Stimulated activated CD8-positive, alpha-beta memory T cell treated with anti-CD3 and anti-CD28 coated beads, Interleukin-4, amount 100 ng/mL, for 48 hours (primary cell): ENCODE results near the gene MST1R.
"Not testable (repeated sequence)": the region's sequence is repeated elsewhere in the genome, so short reads cannot be mapped to it uniquely, and the experiment has no call there.

Source experiments
- DNase-seq: peaks from one replicate; pipeline ENCODE4 v3.0.0-alpha.2; 2020

MST1R gene

DNA sequence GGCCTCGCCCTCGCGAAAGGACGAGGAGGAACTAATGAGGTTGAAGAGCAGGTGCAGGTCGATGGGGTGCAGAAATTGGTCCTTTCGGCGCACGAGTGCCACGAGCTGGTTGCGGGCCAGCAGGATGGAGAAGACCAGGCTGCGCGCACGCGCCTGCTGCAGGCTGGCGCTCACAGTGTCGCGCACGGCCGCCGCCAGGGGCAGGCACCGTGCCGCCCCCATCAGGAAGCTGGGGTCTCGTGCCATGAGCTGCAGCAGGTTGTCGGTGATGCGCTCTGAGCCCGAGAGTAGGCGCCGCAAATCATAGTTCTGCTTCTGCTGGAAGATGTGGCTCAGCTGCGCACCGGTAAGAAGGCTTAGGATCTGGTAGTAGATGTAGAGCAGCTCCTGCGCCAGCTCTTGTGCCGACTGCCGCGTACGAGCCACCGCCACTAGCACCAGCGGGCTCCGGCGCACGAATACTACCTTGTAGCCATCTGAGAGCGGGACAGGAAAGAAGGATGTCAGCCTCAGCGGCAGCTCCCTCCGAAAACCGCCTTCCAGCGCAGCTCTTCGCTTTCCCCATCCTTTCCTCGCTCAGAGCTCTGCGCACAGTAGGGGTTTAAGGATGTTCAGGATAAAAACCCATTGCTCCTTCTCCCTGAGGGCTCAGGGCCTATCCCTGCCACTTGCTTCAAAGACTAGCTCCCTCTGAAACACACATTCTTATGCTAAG, 6.9 kb upstream of the MST1R start:
- no peak for DNase-seq

DNA sequence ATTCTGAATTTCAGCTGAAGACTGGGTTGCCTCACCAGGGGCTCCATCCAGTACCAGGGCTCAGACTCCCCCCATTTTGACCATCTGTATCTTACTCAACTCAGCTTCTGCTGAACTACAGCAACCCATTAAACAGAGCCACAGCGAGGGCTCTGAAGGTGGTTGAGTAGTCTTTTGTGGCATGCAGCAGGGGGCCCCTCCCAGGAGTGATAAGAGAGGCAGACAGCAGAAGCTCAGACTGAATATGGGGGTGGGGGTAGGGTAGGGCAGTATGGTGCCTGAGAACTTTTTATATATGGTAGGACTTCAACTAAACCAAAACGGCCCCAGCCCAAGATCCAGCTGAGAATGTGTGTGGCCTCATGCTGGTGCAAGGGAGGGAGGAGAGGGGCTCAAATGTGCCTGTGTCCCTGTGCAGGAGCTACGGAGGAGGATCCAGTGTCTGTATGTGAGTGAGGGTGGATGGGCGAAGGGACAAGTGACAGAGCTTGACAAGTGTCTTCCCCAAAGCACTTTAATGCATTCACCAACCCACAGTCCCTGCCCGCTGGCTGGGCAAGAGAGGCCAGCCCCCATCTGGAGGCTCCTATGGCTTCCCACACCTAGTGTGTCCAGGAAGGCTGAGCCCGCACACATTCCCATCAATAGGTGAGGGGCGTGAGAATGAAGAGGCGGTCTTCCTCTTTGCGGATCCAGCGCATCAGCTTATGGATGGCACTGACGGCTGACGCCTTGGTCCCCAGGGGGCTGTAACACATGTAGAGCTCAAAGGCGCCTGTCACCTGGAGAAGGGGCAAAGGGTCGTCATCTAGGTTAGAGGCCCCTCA, 4.9 kb upstream of the MST1R start:
- no peak for DNase-seq

DNA sequence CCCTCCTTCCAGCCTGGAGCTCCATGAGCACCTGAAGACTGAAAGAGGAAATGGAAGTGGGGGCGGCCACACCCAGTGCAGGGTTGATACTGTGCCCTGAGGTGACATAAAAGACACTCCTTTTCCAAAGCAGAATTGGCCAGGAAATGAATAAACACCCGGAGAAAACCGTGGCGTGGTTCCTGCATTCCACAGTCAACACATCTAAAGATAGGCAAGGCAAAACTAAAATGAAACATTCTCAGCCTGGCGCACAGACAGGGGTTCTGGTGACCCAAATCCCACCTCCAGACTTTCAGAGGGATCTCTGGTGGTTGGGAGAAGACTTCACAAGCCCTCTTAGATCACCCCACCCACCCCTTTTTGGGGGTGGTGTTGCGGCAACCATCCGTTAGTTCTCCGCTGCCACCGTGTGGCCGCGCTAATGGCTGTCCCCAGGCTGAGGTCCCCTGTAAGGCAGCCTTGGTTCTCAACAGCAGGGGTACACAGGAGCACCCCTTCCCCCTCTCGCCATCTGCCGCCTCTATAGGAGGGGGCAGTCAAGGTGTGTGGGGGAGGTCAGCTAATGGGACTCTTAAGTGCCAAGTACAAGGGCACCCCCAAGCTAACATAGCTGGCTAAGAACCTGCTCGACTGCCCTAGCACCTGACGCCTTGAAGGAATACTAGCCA, 2.5 kb upstream of the MST1R start:
- peak; percentile 72 for DNase-seq

DNA sequence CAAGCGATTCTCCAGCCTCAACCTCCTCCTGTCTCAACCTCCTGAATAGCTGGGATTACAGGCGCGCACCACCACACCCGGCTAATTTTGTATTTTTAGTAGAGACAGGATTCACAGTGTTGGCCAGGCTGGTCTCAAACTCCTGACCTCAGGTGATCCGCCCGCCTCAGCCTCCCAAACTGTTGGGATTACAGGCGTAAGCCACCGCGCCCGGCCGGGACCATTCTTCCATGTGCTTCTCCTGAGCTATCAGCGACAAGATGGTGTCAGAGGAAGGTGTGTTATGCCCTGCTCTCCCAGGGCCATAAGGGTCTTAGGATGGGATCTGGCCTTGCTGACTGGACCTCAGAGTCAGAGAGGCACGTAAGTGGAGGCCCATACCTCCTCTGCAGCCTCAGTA, 775 bp upstream of the MST1R start:
- not testable (repeated sequence) for DNase-seq

DNA sequence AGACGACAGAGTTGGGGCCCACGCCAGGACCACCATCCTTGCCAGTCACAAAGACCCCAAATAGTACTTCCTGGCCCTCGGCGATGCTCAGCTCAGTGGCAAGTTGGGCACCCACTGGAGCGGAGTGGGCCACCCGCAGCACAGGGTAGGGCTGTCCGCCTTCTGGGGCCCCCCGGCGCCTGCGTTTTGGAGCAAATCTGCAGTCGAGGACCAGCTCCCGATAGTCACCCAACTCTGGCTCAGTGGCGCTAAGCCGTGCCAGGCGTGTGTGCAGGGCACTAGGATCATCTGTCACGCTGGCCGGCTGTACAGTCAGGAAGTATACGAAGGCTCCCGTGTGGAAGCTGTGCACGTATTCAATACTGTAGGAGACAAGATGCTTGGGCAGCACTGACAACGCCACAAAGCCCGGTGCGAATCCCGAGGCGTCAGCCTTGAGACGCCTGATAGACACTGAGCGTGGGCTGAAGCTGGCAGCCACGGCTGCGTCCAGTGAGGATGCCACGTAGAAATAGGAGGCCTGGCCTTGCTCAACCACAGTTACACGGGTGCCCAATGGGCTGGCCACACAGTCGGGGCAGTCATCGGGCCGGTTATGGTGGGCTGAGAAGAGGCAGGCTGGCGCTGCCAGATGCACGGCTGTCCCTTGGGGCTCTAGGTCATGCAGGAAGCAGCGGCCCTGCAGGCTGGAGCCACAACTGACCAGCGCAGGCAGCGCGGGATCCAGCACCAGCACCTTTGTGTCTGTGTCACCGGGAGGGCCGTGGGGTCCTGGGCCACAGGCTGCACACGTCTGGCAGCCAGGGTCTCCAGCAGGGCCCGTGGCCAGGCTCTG, 945 bp downstream of the MST1R start:
- no peak for DNase-seq

DNA sequence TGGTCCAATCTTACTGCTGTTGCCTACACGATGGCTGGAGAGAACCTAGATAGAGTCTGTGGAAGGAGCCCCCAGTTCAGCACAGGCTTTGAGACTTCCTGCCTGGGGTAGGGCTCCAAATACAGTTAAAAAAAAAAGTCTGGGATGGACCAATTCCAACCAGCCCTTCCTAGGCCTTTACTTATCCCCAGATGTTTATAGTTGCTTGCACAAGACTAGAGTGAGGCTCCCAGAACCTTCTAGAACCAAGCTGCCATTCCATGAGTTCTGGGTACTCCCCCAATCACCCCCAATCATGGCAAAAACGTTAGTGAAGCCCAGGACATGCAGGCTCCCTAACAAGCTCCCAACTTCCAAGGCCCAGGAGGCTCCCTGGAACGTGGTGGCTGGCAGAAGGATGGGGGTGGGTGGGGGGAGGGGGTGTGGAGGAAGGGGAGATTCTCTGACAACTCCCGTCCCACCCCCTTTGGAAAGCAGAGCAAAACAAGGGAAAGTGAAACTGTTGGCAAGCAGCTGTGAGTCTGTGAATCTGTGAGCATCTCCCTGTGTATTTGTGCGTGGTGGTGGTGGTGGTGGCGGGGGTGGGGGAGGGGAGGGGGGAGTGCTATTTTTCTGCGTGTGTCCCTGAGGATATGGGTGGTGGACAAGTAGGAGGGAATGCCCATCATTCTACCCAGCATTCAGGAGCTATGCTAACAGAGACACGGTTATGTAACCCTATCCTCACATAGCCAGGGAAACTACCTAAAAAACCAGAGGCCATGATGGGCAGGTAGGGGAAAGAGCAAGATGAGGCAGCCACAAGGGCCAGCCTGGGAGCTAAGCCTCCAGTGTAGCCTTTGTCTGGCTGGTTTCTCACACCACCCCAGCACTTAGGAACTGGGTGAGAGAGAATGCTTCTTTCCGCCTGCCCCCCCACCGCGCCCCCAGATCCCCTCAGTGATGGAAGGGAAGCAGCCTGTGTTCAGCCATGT, 2.0 kb downstream of the MST1R start:
- no peak for DNase-seq

DNA sequence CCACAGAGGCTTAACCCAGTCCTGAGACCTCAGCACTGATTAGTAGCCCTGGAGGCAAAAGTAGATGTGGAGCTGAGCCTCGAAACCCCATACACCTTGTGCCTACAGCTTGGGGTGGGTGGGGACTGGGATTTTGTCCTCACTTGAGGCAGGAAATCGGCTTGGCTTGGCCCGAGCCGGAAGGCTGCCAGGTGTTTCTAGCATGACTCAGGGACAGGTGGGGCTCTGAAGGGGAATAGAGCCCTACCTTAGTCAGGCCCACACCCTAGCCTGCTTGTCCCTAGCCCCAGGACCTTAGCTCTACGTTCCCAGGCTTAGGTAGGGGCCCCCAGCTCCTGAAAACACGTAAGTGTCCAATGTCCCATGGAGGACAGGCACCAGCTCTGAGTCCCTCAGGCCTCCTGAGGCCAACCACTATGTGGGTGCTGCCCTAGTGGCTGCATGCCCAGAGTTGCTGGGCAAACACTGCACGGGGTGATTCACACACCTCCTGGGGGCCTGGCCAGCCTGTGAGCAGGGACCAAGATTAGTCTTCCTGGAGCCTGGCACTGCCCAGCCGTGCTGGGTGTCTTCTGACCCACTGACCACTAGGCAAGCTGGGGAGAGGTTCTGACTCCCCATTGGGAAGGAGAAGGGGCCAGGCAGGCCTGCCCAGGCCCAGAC, 3.1 kb downstream of the MST1R start:
- no peak for DNase-seq

DNA sequence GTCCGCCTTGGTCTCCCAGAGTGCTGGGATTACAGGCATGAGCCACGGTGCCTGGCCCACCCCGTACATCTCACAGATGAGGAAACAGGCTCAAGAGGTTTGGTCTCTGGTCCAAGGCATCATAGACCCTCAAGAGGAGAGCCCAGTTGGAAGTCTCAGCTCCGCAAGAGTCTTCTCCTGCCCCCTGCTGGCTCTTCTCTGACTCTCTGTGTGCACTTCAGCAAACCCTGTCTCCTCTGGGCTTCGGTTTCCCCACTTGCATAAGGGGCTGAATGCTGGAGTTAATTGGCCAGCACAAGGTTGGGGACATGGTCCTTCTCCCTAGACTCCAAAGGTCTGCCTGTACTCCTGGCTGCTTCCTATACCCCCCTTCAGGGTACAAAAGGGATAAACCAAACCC, 3.9 kb downstream of the MST1R start:
- DNase-seq = peak; percentile 37

DNA sequence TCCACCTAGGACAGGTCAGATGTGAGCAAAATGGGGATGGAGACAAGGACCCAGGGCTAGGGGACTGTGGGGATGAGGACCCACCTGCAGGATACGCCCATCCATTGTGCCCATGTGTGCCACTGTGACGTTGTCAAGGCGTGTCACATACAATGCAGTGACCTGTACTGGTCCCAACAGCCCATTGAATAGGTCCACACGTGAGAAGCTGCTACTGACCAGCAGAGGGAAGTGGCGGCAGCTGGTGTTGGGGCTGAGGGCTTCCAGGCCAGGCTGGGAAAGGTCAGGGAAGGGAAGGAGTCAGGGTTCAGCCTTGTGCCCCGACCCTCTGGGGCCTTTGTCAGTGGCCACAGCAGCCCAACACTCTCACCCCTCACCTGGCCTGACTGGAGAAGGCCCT, 4.7 kb downstream of the MST1R start:
- DNase-seq = no peak

DNA sequence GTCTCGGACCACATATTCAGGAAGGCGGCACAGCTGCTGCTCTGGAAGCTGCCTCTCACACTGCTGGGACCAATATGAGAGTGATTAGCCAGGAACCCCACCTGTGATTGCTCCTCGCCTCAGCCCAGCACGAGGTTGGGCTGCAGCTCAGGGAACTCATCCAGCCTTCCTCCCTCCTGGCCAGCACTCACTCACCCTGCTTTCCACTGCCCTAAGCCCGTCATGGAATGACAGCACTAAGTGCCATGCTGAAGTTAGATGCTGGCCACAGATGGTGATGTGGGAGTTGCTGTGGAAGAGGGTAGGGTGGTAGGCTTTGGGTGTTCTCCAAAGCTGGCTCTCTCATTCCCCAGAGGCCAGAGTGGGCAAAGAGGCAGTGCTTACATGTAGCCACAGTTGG, 7.3 kb downstream of the MST1R start:
- DNase-seq = no peak

DNA sequence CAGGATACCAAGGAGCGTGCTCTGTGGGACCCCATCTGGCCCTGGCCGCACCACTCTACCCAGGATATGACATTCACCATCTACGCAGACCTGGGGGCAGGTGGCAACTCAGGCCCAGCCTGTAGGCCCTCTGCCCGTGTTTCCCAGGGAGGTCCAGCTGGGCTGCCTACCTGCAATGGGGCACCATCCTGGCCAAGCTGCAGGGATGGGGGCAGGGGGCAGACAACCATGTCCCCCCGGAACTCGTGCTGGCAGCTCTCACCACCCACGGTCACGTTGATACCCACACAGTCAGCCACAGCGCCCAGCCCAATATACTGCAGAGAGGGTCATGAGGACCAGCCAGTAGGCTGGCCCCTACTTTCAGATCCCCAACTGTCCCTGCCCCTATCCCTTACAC, 7.9 kb downstream of the MST1R start:
- DNase-seq = no peak

DNA sequence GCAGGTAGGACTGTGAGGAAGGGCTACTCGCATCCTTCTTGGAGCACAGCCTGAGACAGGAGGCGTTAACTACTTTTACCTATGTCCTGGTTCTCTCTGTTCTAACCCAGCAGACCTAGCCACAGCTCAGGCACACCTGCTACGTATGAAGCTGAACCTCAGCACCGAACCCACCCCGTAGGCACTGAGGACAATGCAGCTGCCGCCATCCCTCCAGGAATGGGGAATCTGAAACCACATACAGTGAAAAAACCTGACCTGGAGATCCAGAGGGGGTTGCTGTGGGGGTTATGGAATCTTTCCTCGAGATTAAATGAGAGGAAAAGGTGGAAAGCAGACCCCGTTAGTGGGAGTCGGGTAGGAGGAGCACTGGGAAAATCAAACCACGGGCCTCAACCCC, 14.4 kb downstream of the MST1R start:
- no peak for DNase-seq

DNA sequence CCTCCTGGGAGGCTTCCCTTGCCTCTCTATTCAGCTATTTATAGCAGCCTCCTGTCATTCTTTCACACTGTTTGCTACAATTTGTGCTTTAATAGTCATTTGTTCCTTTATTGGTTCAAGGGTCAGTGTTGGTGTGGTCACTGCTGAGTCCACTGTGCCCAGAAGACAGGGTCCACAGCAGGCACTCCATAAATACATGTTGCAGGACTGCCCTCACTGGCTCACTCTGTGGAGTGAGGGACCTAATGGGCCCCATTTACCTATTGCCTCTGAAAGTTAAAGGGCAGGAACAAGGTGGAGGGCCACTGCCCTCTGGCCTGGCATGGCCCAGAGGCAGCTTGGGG, 16.8 kb downstream of the MST1R start:
- DNase-seq = no peak

DNA sequence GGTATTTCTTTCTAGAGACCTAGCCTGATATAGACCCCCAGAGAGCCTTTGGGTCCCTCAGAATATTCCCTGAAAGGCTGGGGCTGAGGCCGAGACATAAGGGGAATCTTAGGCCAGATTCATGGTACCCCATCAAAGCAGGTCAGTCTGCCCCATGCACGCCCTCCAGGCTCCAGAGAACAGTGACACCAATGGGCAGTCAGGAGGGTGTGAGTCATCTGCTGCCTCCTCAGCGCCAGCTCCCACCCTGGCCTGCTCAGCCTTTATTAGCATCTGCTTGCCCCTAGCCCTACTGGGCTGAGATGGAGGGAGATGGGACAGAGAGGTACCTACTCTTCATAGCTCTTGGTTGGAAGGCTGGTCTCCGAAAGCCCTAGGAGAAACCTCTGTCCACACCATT, 19.7 kb downstream of the MST1R start:
- no peak for DNase-seq

DNA sequence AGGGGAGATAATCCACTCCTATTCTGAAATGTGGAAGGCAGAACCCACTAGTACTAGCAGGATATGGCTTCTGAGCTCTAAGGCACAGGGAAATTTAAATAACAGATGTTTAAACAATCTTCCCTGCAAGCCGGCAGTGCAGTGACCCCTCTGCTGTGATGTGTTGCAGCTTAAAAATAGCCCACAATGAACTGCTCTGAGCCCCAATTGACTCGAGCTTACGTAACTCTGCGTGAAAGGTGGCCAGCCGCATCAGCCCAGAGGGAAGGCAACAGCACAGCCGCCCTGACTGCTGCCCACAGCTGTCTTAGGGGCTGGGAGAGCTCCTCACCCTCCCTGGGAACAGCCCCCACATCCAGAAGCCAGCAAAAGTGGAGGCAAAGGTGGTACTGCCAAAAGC, 21.5 kb downstream of the MST1R start:
- DNase-seq = no peak

DNA sequence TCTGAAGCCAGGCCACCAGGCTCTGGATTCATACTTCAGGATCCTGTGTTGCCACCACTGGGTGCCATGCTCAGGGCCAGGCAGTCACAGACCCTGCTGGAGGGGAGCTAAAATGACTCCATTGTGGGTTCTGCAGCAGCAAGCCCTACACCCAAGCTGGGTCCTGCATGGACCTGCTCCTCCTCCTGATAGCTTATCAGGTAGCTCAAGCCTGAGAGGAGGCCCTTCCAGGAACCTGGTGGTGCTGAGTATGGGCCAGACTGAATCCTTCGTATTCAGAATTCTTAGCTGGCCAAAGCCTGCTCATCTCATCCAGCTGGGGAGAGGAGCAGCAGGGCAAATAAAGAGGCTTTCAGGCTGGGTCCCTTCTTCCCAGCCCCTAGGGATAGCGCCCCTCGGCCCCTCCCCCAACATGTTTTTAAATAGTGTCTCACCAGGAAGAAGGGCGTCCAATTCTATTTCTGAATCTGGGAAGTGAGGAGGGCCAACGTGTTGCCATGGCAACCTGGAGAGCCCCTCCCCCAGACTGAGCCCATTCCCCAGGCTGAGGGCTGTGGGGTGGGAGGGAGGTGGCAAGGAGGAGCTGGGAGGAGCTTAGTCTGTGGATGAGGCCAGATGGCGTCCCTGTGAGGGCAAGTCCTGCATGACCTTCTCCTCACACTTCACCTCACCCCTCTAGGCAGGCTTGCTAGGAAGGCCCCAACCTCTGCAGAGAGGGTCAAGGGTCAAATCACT, 22.9 kb downstream of the MST1R start:
- no peak for DNase-seq

DNA sequence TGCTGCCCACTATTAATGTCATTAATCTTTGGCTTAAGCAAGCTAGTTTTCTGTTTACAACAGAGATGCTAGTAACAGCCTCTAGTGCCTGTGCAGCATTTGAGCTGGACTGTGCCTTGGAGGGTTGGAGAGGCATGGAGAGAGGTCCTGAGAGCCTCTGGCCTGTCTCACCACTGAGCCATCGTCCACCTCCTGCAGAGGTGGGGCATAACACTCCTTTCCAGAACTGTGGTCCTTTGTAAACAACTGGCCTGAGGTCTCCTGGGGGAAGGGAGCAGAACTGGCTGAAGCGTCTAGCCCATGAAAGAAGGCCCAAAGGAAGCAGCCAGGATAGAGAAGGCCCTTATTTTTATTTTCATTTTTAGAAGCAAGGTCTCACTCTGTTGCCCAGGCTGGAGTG, 24.0 kb downstream of the MST1R start:
- DNase-seq = no peak

DNA sequence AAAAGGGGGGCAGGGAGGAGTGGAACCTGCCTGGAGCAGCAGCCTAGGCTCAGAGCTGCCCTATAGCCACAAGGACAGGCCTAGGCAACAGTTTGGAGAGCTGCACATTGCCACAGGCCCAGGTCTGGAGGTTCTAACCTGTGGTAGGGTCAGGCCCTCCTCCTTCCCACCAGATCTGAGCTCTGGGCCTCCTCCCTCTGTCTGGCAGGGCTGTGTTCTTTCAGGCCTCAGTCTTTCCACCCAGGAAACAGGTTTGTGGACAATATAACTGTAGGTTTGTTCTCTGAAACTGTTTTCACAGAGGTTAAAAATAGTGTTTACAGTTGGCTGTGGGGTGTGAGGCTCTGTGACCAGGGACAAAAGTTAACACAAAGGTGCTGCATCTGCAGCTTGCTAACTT, 25.0 kb downstream of the MST1R start:
- DNase-seq = no peak

DNA sequence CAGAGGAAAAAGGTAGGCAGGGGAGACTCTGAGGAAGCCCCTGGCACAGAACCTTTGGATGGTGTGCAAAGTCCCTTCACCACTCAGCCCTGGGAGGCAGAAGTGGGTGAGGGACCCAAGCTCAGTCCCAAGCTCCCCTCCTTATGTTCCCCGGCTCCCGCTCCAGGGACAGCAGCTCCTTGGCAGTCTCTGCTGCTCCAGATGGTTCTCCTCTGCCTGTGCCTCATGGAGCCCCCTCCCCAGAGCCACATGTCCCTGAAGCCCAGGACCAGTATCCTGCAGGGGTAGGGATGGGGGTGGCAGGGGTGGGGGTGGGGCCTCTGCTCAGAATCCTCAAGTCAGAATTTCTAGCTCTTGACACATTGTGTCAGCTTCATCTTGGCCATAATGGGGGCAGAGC, 26.0 kb downstream of the MST1R start:
- no peak for DNase-seq

DNA sequence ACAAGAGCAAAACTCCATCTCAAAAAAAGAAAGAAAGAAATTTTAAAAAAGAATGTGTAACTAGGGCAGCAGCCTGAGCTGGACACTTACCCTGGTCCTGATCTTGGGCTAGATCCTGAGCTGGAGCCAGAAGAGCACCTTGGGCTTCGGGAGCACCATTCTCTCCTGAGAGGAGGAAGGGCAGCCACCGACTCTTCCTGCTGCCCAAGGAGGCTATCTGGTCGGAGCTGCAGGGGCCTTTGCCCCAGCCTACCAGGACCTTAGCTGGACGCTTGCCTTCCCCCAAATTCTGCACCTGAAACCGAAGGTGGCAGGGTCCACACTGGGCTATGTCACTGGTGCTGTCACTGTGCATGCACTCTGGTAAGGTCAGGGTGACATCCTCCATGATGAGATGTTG, 27.1 kb downstream of the MST1R start:
- no peak for DNase-seq

DNA sequence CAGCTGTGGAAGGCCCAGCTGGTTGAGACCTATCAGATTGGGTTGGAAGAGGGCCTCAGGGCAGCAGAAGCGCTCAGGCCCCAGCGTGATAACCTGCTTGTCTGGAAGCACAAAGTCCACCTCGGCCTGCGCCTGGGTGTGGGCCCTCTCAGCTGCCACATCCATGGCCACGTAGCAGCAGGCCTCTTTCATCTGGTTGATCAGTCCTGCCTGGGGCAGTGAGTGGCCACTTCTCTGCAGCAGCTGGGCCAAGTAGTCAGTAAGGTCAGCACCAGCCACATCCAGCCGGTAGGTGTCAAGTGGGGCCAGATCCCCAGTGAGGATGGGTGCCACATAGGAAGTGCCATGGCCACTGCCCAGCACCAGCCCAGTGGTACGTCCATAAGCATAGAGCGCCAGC, 30.1 kb downstream of the MST1R start:
- no peak for DNase-seq
